AG10803 (cell line): ENCODE results near the gene UNC5B.

Experiments used
- DNase-seq: peaks from one replicate; pipeline ENCODE4 v3.0.0; 2010; ENCODE audit warnings: low read depth
- H3K4me3 ChIP-seq: 2 replicates; pipeline ENCODE4 v1.5.1; 2011; ENCODE audit warnings: mild to moderate bottlenecking, low read length, control low read depth
- CTCF ChIP-seq: conservative IDR thresholded peaks from 2 replicates; pipeline ENCODE4 v1.5.1; 2011; ENCODE audit warnings: mild to moderate bottlenecking, low read length, control low read depth, inconsistent platforms

Gene UNC5B

GRCh38 chr10:71316056-71316785 lies 103.9 kb downstream of the UNC5B start:
- no peak overlapping the region for H3K4me3 ChIP-seq
- TF ChIP-seq CTCF = no peak
- DNase-seq = peak; percentile 22

DNA sequence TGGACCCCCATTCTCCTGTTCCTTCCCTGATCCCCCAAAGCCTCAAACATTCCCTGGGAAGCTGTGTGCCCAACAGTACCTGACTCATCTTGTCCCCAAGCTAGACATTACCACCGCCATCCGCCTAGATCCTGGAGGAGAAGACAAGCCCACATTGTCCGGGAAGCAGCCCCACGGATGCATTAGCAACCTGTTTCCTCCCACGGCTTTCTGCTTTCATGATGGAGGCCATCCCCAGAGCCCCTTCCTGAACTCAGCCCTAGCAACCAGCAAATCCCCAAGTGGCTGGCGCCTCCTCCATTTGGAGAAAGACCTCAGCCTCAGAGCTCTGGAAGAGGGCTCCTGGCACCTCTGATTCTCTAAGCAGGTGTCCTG lies 104.4 kb downstream of the UNC5B start:
- no peak overlapping the region for H3K4me3 ChIP-seq
- TF ChIP-seq CTCF = no peak
- no peak for DNase-seq

GRCh38 chr10:71317739-71318138 lies 105.4 kb downstream of the UNC5B start:
- no peak for TF ChIP-seq CTCF
- DNase-seq = no peak

GRCh38 chr10:71319042-71319799 lies 106.9 kb downstream of the UNC5B start, which contains the start of gene SLC29A3:
SLC29A3 (plus strand) TSS chr10:71319259; CDS start chr10:71319310, 51 bp downstream.
- DNase-seq = peak; percentile 82
- peak within 1 kb of the TSS; percentile 77 for H3K4me3 ChIP-seq
- peak; percentile 68 for TF ChIP-seq CTCF

More at GRCh38 chr10:71317739-71318138, 105.4 kb downstream of the UNC5B start:
- H3K4me3 ChIP-seq = no peak overlapping the region

GRCh38 chr10:71319800-71320392 lies 107.5 kb downstream of the UNC5B start:
- peak overlapping the region; percentile 77 for H3K4me3 ChIP-seq
- TF ChIP-seq CTCF = no peak
- DNase-seq = no peak

DNA sequence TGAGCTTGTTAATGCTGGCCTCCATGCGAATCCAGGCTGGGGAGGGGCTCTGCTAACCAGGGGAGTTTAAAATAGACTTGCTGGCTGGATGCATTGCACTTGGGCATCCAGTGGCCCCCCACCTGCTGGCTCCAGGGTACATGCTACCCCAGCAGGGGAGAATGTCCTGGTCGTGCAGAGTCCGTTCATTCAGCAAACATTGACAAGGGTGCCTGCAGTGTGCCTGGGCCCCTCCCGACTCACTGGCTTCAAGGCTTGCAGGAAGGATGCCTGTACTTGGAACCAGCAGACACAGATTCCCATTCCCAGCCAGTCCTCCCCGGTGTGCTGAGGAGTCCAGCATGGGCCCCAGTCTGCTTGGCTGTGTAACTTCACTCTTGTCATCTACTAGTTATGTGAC lies 108.2 kb downstream of the UNC5B start:
- no peak overlapping the region for H3K4me3 ChIP-seq
- no peak for DNase-seq
- no peak for TF ChIP-seq CTCF
